ENCODE results near the gene PLA2G6. TPM values are rescaled to one million over a fixed set of nuclear protein-coding genes. Genes with fewer than 3 reads are reported as not detected.

The PLA2G6 gene
- total and polyA plus RNA-seq, 9 of the 15 experiments (the other 6 are each of a cell fraction or from before 2014, with no cell fraction given), result 0.11 to 12.2 (median 9.7) TPM

- TF ChIP-seq ELK3 (CRISPR knock-in tag; IDR thresholded peaks at IDR 0.05) (no peak), FOXP1 (CRISPR knock-in tag; IDR thresholded peaks at IDR 0.05) (no peak), CXXC5 (CRISPR knock-in tag; IDR thresholded peaks at IDR 0.05) (no peak), ZNF639 (CRISPR knock-in tag; conservative IDR thresholded peaks at IDR 0.05 in 1 of 2, IDR thresholded peaks at IDR 0.05 in 1 of 2) (no peak), E2F5 (CRISPR knock-in tag; IDR thresholded peaks at IDR 0.05) (no peak)
- TF ChIP-seq, protein P1, sequence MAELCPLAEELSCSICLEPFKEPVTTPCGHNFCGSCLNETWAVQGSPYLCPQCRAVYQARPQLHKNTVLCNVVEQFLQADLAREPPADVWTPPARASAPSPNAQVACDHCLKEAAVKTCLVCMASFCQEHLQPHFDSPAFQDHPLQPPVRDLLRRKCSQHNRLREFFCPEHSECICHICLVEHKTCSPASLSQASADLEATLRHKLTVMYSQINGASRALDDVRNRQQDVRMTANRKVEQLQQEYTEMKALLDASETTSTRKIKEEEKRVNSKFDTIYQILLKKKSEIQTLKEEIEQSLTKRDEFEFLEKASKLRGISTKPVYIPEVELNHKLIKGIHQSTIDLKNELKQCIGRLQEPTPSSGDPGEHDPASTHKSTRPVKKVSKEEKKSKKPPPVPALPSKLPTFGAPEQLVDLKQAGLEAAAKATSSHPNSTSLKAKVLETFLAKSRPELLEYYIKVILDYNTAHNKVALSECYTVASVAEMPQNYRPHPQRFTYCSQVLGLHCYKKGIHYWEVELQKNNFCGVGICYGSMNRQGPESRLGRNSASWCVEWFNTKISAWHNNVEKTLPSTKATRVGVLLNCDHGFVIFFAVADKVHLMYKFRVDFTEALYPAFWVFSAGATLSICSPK (IDR thresholded peaks at IDR 0.05; ENCODE audit: borderline replicate concordance), result no peak
- TF ChIP-seq, protein P2, sequence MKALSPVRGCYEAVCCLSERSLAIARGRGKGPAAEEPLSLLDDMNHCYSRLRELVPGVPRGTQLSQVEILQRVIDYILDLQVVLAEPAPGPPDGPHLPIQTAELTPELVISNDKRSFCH (CRISPR knock-in tag; IDR thresholded peaks at IDR 0.05), result no peak
- TF ChIP-seq, protein P2 (tag; IDR thresholded peaks at IDR 0.05), result no peak
Observed at GRCh38 chr22:38207898-38208432, 26.3 kb upstream of the PLA2G6 start (continued).

Data from K562 (cell line).